GM12873 (cell line): Measurements from ENCODE around the gene ITGAD.

Source experiments
- CTCF ChIP-seq: IDR thresholded peaks from 2 replicates; pipeline ENCODE4 v1.5.1; 2012; ENCODE audit warnings: low read depth, mild to moderate bottlenecking, moderate library complexity, low read length, control low read depth; ENCODE audit not compliant: insufficient read depth; ENCODE audit errors: missing control alignments

The ITGAD gene

GRCh38 chr16:31352376-31353115 is 40.6 kb upstream of the ITGAD start:
- no peak for TF ChIP-seq CTCF

DNA sequence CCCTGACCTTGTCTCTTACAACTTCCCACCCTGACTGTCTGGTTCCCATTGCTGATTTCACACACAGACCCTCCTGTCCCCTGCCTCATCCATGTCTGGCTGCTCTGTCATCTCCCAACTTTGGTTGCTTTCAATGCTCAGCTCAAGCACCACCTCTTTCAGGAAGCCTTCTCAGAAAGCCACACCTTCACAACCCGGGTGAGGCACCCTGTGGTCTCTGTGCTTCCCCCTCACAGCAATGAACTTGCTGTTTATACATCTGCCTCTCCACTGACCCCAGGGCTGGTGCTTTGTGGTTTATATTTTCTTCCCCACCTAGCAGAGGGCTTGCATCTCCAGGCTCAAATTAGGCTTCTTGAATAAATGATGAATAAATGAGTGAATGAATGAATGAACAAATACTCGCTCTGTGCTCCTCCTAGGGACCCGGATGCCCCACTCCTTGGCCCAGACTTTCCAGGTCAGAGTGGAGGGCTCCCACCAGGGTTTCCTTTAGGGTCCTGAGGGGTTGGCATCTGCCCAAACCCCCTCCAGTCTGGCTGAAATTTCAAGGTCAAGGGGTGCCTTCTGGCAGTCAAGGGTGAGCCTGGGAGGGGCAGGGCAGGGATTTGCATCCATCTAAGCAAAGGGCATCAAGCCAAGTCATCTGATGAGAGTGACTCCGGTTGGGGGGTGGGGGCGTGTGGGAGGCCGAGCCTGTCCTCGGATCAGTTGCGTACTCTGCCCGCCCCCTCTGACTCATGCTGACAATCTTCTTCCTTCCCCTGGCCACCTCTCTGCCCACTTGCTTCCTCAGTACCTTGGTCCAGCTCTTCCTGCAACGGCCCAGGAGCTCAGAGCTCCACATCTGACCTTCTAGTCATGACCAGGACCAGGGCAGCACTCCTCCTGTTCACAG is 38.5 kb upstream of the ITGAD start, which contains the start of gene ITGAX:
Gene ITGAX, plus strand, starts transcription at position 783 of the 898 bp plus-strand sequence. Its CDS starts 79 bp downstream, at position 862.
- no peak for TF ChIP-seq CTCF

GRCh38 chr16:31355431-31356100 is 37.6 kb upstream of the ITGAD start:
- TF ChIP-seq CTCF, result no peak

DNA sequence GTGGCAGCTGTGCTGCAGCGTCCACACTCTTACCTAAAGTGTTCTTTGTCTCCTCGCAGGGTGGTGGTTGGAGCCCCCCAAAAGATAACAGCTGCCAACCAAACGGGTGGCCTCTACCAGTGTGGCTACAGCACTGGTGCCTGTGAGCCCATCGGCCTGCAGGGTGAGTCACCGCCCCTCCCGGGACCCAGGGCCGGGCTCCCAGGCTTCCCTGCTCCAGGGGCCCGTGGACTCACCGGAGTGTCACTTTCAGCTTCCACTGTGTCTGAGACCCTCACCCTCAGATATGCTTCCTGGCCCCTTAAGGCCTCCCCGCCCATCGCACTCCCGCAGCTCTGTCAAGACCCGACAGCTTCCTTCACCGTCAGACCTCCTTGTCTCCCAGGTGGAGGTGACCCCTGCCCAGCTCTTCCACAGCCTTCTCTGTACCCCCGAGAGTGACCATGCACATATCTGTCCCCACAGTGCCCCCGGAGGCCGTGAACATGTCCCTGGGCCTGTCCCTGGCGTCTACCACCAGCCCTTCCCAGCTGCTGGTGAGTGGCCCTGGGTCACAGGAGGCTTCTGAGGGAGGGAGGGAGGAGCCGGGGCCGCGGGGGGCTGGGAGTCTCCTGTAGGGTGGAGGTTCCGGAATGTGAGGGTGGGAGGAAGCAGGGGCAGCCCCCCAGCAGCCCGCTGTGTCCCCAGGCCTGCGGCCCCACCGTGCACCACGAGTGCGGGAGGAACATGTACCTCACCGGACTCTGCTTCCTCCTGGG is 36.4 kb upstream of the ITGAD start:
- TF ChIP-seq CTCF, result no peak

GRCh38 chr16:31357324-31358109 is 35.6 kb upstream of the ITGAD start:
- TF ChIP-seq CTCF, result peak; percentile 29

DNA sequence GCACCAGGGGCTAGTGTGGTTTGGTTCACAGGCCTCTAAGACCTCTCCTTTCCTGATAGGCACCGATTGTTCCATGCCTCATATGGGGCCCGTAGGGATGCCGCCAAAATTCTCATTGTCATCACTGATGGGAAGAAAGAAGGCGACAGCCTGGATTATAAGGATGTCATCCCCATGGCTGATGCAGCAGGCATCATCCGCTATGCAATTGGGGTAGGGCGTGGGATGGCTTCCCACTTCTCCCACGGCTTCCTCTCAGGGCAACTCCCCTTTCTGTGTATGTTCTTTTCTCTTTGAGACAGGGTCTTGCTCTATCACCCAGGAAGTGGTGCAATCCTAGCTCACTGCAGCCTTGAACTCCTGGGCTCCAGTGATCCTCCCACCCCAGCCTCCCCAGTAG is 32.9 kb upstream of the ITGAD start:
- TF ChIP-seq CTCF, result no peak
